Neuronal stem cell (in vitro differentiated cells): Measurements from ENCODE around the gene ZFP1.

Source experiments
- DNase-seq: peaks from one replicate; pipeline ENCODE4 v3.0.0-alpha.2; 2013; ENCODE audit warnings: low spot score
- H2AFZ ChIP-seq: one replicate; pipeline ENCODE4 v1.6.1; 2013; ENCODE audit warnings: mild to moderate bottlenecking, low read length, inconsistent platforms
- H2AK5ac ChIP-seq: 2 replicates; pipeline ENCODE4 v1.6.1; 2013; ENCODE audit warnings: low read depth, mild to moderate bottlenecking, inconsistent platforms, low read length, moderate library complexity, mixed read lengths
- H2BK120ac ChIP-seq: 2 replicates; pipeline ENCODE4 v1.6.1; 2013; ENCODE audit warnings: low read depth, mild to moderate bottlenecking, inconsistent platforms, low read length, moderate library complexity, mixed read lengths
- H2BK12ac ChIP-seq: one replicate; pipeline ENCODE4 v1.6.1; 2013; ENCODE audit warnings: low read length, inconsistent platforms
- H2BK15ac ChIP-seq: 2 replicates; pipeline ENCODE4 v1.6.1; 2013; ENCODE audit warnings: mild to moderate bottlenecking, low read length, inconsistent platforms, mixed read lengths
- H2BK5ac ChIP-seq: one replicate; pipeline ENCODE4 v1.6.1; 2013; ENCODE audit warnings: inconsistent platforms, mild to moderate bottlenecking, low read length, moderate library complexity
- H3K14ac ChIP-seq: one replicate; pipeline ENCODE4 v1.6.1; 2013; ENCODE audit warnings: low read length, inconsistent platforms
- H3K18ac ChIP-seq: 2 replicates; pipeline ENCODE4 v1.6.1; 2013; ENCODE audit warnings: low read length, inconsistent platforms
- H3K23ac ChIP-seq: 2 replicates; pipeline ENCODE4 v1.6.1; 2013; ENCODE audit warnings: low read depth, mild to moderate bottlenecking, mixed read lengths, low read length, inconsistent platforms; ENCODE audit not compliant: poor library complexity
- H3K27ac ChIP-seq: replicated peaks from 3 replicates; pipeline ENCODE4 v1.5.1; 2013; ENCODE audit warnings: low read length, inconsistent platforms
- H3K27me3 ChIP-seq, 3 experiments: 2 replicates each; pipeline ENCODE4 v1.6.1; 2013; ENCODE audit warnings: low read length in 3 of 3, mild to moderate bottlenecking in 2 of 3, inconsistent platforms in 1 of 3, low read depth in 1 of 3, mixed read lengths in 1 of 3, moderate library complexity in 1 of 3; ENCODE audit not compliant: control insufficient read depth in 3 of 3, insufficient read depth in 3 of 3
- H3K36me3 ChIP-seq, 2 donors: replicated peaks in 1 of 2; 2 replicates each; pipeline ENCODE4 v1.6.1; 2013; ENCODE audit warnings: low read length in 2 of 2; ENCODE audit not compliant: control insufficient read depth in 2 of 2, insufficient read depth in 2 of 2
- H3K4ac ChIP-seq: 2 replicates; pipeline ENCODE4 v1.6.1; 2013; ENCODE audit warnings: inconsistent platforms, mild to moderate bottlenecking, low read length, moderate library complexity
- H3K4me1 ChIP-seq, 2 donors: 1 replicate in 1 of 2; 2 replicates in 1 of 2; pipeline ENCODE4 v1.6.1; 2013; ENCODE audit warnings: low read length in 2 of 2, low read depth in 1 of 2; ENCODE audit not compliant: control insufficient read depth in 2 of 2, insufficient read depth in 1 of 2
- H3K4me2 ChIP-seq: one replicate; pipeline ENCODE4 v1.6.1; 2013; ENCODE audit warnings: mild to moderate bottlenecking, low read length, inconsistent platforms; ENCODE audit not compliant: insufficient read depth, poor library complexity, severe bottlenecking
- H3K4me3 ChIP-seq, 2 donors: 2 replicates each; pipeline ENCODE4 v1.5.1; 2013; ENCODE audit warnings: low read length in 2 of 2, mild to moderate bottlenecking in 2 of 2, inconsistent platforms in 1 of 2, moderate library complexity in 1 of 2
- H3K79me1 ChIP-seq: one replicate; pipeline ENCODE4 v1.6.1; 2013; ENCODE audit warnings: low read depth, mild to moderate bottlenecking, inconsistent platforms, low read length, moderate library complexity
- H3K9ac ChIP-seq: one replicate; pipeline ENCODE4 v1.6.1; 2013; ENCODE audit warnings: mild to moderate bottlenecking, low read depth, low read length, inconsistent platforms; ENCODE audit not compliant: poor library complexity
- H3K9me3 ChIP-seq, 2 donors: replicated peaks in 1 of 2; 2 replicates each; pipeline versions ENCODE3 to v1.6.1; 2013; ENCODE audit warnings: low read length in 2 of 2, mild to moderate bottlenecking in 2 of 2, inconsistent platforms in 1 of 2, low read depth in 1 of 2, mixed read lengths in 1 of 2, moderate library complexity in 1 of 2; ENCODE audit not compliant: control insufficient read depth in 2 of 2, insufficient read depth in 1 of 2
- H4K8ac ChIP-seq: one replicate; pipeline ENCODE4 v1.6.1; 2013; ENCODE audit warnings: low read depth, mild to moderate bottlenecking, inconsistent platforms, low read length, moderate library complexity
- H4K91ac ChIP-seq: one replicate; pipeline ENCODE4 v1.6.1; 2013; ENCODE audit warnings: low read length, low read depth, mild to moderate bottlenecking, inconsistent platforms; ENCODE audit not compliant: poor library complexity
- WGBS, 2 donors: extraction: QIAGEN DNeasy Blood & Tissue Kit; methylation state at CpG; one replicate each; pipeline ENCODE4 v1.1.7; 2013; ENCODE audit warnings: missing lambda C conversion rate in 2 of 2, mixed read lengths in 1 of 2; ENCODE audit not compliant: insufficient read length in 2 of 2, insufficient replicate concordance in 1 of 2; ENCODE audit errors: extremely low coverage in 2 of 2; 5-methylcytosine and 5-hydroxymethylcytosine counted together

The ZFP1 gene

DNA sequence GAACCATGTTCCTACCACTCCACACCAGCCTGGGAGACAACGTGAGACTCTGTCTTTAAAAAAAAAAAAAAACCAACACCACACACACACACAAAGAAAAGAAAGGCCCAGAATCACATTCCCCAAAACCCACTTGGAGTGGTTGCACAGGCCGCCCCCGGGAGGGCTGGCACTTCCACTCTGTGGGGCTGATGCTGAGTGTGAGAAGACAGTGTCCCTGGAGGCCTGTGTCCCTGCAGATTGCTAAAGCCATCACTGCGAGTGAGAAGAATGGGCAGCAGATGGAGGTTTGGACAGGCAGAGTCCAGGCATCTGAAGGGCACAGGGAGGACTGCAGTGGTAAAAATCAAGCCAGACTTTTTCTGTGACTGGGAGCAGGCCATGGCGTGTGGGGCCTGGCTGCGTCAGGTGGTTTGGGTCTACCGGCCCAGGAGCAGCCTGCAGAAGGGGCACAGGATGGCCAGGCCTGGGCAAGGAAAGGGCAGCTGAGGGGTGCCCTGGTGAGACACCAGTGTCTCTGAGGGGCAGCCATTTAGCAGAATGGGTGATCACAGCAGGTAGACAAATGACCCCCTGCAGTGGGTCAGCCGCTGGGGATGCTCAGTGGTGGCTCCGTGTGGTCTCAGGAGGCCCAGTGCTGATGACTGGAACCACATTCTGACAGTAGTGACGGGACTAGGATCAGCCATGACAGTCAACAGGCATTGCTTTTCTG lies 45.6 kb downstream of the ZFP1 start:
- Histone ChIP-seq H2BK12ac (no peak overlapping the region), H3K18ac (no peak overlapping the region), H2BK15ac (no peak overlapping the region), H2AFZ (no peak overlapping the region), H3K9ac (no peak overlapping the region), H3K36me3 (no peaks in the 10 kb centered on the region), H3K14ac (no peak overlapping the region), H4K91ac (no peak overlapping the region), H4K8ac (no peak overlapping the region), H2AK5ac (no peak overlapping the region), H3K4me3 (no peak overlapping the region), H2BK120ac (no peak overlapping the region), H2BK5ac (no peak overlapping the region), H3K4ac (no peak overlapping the region), H3K79me1 (no peaks in the 10 kb centered on the region), H3K27me3 (peaks cover 0 to 6% (median 0%) of the 10 kb centered on the region in 3 experiments), H3K27ac (no peak overlapping the region), H3K4me2 (no peak overlapping the region), H3K4me1 (no peaks in the 10 kb centered on the region), H3K9me3 (peaks cover 0 to 3% of the 10 kb centered on the region in 2 donors), H3K23ac (no peak overlapping the region)
- WGBS, 2 donors, result no CpG with 5 or more reads among the region's 10 CpGs
- no peak for DNase-seq

DNA sequence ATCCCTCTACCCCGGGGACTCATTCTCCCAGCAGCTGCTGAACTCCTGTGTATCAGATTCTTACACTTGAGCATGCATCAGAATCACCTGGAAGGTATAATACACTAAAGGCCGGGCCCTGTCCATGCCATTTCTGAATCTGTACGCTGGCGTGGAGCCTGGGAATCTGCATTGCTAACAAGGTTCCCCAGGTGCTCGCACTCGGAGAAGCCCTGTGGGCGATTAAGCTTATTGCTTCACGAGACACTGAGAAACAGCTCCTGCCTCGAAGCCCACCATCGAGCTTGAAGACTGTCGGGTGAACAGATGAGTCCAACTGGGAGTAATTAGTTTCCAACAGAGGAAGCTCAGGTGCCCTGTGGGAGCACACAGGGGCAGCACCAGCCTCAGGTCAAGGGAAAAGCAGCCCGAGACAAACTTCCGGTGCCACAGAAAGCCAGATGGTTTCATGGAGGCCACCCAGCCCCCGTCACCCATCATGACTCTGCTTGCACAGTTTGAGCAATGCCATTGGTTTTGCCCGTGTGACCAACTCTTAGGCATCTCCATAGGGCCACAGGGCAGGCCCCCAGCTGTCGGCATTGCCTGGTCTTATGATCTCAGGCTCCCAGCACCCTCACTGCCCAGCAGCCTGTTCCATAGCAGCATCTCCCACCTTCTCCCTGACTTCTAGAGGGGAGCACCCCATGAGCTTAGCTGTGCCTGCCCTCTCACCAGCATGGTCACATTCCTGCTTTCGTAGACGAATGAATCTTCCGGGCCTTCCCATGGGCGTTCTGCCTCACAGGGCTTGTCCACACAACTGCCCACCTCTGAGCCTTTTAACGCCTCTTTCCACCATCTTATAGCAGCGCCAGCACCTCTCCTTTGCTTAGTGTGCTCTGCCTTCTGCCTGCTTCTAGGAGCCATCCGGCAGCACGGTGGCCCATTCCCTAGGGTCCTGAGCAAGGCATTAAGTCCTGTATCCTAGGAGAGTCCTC lies 47.8 kb downstream of the ZFP1 start:
- no peak overlapping the region for H3K4ac ChIP-seq
- no peak overlapping the region for H2BK120ac ChIP-seq
- H3K27ac ChIP-seq, result no peak overlapping the region
- H3K18ac ChIP-seq, result no peak overlapping the region
- H3K23ac ChIP-seq, result no peak overlapping the region
- no peak overlapping the region for H2BK12ac ChIP-seq
- H2BK5ac ChIP-seq, result no peak overlapping the region
- H3K36me3 ChIP-seq, result no peaks in the 10 kb centered on the region
- H4K8ac ChIP-seq, result no peak overlapping the region
- H3K4me3 ChIP-seq, result no peak overlapping the region
- H3K9me3 ChIP-seq, result peaks cover 0 to 3% of the 10 kb centered on the region in 2 donors
- no peak overlapping the region for H2AFZ ChIP-seq
- no peak overlapping the region for H3K4me2 ChIP-seq
- H4K91ac ChIP-seq, result no peak overlapping the region
- peaks cover 0 to 6% (median 0%) of the 10 kb centered on the region in 3 experiments for H3K27me3 ChIP-seq
- H3K4me1 ChIP-seq, result no peaks in the 10 kb centered on the region
- no peaks in the 10 kb centered on the region for H3K79me1 ChIP-seq
- no CpG with 5 or more reads among the region's 24 CpGs for WGBS, 2 donors
- peak overlapping the region; percentile 20 for H2BK15ac ChIP-seq
- no peak overlapping the region for H2AK5ac ChIP-seq
- no peak for DNase-seq
- no peak overlapping the region for H3K9ac ChIP-seq
- no peak overlapping the region for H3K14ac ChIP-seq

DNA sequence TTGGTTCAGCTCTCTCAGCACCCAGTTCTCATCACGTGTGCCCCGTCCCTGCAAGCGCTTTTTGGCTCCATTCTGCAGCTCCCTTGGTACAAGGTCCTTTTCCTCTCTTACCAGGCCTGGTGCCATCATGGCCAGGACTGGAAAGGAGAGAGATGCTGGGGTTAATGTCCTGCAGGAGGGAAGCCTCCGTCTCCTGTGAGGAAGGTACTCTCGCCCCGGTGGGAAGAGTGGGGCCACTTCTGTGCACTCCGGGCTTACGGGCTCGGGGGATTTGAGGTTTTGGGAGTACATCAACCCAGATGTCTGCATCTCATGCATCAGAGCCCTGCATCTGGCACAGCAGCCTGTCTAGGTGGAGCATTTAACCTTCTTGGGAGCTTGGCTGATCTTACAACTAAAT lies 48.5 kb downstream of the ZFP1 start:
- Histone ChIP-seq H3K18ac (no peak overlapping the region), H3K4me3 (no peak overlapping the region), H3K4ac (no peak overlapping the region), H3K23ac (no peak overlapping the region), H3K14ac (no peak overlapping the region), H3K9me3 (peaks cover 0 to 3% of the 10 kb centered on the region in 2 donors), H2BK12ac (no peak overlapping the region), H4K91ac (no peak overlapping the region), H3K4me2 (no peak overlapping the region), H3K27me3 (peaks cover 0 to 6% (median 0%) of the 10 kb centered on the region in 3 experiments), H2BK5ac (no peak overlapping the region), H4K8ac (no peak overlapping the region), H2BK15ac (no peak overlapping the region), H2AK5ac (no peak overlapping the region), H2AFZ (no peak overlapping the region), H3K27ac (no peak overlapping the region), H3K79me1 (no peaks in the 10 kb centered on the region), H3K36me3 (no peaks in the 10 kb centered on the region), H2BK120ac (no peak overlapping the region), H3K4me1 (no peaks in the 10 kb centered on the region), H3K9ac (no peak overlapping the region)
- no peak for DNase-seq
- no CpG with 5 or more reads among the region's 9 CpGs for WGBS, 2 donors
